Epithelial cell of esophagus (primary cell): Measurements from ENCODE around the gene SLC39A11.

Source experiments
- DNase-seq: peaks from one replicate; pipeline ENCODE4 v3.0.0; 2010; ENCODE audit warnings: low read depth
- H3K4me3 ChIP-seq: 2 replicates; pipeline ENCODE4 v1.5.1; 2011; ENCODE audit warnings: mild to moderate bottlenecking, low read length, control low read depth
- CTCF ChIP-seq: IDR thresholded peaks from 2 replicates; pipeline ENCODE4 v1.5.1; 2011; ENCODE audit warnings: low read depth, mild to moderate bottlenecking, low read length, control low read depth, inconsistent platforms; ENCODE audit not compliant: insufficient read depth; ENCODE audit errors: missing control alignments

Gene SLC39A11

GRCh38 chr17:72946156-72946555 lies 146.3 kb downstream of the SLC39A11 start:
- H3K4me3 ChIP-seq, result no peak overlapping the region
- TF ChIP-seq CTCF, result no peak
- DNase-seq, result no peak

- DNase-seq, result no peak
- H3K4me3 ChIP-seq, result no peak overlapping the region
- no peak for TF ChIP-seq CTCF
These were observed 147.0 kb downstream of the SLC39A11 start for GRCh38 chr17:72945473-72945872.

- TF ChIP-seq CTCF, result no peak
These were observed 148.4 kb downstream of the SLC39A11 start for GRCh38 chr17:72943826-72944689.

GRCh38 chr17:72942579-72942978 lies 149.9 kb downstream of the SLC39A11 start:
- DNase-seq, result no peak
- H3K4me3 ChIP-seq, result no peak overlapping the region
- no peak for TF ChIP-seq CTCF

More at GRCh38 chr17:72943826-72944689, 148.4 kb downstream of the SLC39A11 start:
- no peak for DNase-seq
- H3K4me3 ChIP-seq, result no peak overlapping the region

GRCh38 chr17:72940496-72940895 lies 152.0 kb downstream of the SLC39A11 start:
- DNase-seq, result no peak
- TF ChIP-seq CTCF, result no peak
- no peak overlapping the region for H3K4me3 ChIP-seq

- no peak for DNase-seq
These were observed 154.0 kb downstream of the SLC39A11 start for GRCh38 chr17:72938482-72938881.

More at GRCh38 chr17:72938482-72938881, 154.0 kb downstream of the SLC39A11 start:
- no peak overlapping the region for H3K4me3 ChIP-seq
- no peak for TF ChIP-seq CTCF
